ENCODE data around the gene PRKAG2. TPM values are rescaled to one million over a fixed set of nuclear protein-coding genes. Genes with fewer than 3 reads are reported as not detected.

Gene PRKAG2
- total RNA-seq, 1 experiment from 2014 or later: 59.7 TPM

GRCh38 chr7:151591866-151592265 is 285.0 kb downstream of the PRKAG2 start:
- no peak for DNase-seq (ENCODE audit: low spot score)

GRCh38 chr7:151590850-151591771 is 285.8 kb downstream of the PRKAG2 start:
- no peak for DNase-seq (ENCODE audit: low spot score)

- no peak for DNase-seq (ENCODE audit: low spot score)
Observed at GRCh38 chr7:151590071-151590849, 286.7 kb downstream of the PRKAG2 start.

- DNase-seq (ENCODE audit: low spot score): no peak
Observed at GRCh38 chr7:151588982-151589381, 287.9 kb downstream of the PRKAG2 start.

DNA sequence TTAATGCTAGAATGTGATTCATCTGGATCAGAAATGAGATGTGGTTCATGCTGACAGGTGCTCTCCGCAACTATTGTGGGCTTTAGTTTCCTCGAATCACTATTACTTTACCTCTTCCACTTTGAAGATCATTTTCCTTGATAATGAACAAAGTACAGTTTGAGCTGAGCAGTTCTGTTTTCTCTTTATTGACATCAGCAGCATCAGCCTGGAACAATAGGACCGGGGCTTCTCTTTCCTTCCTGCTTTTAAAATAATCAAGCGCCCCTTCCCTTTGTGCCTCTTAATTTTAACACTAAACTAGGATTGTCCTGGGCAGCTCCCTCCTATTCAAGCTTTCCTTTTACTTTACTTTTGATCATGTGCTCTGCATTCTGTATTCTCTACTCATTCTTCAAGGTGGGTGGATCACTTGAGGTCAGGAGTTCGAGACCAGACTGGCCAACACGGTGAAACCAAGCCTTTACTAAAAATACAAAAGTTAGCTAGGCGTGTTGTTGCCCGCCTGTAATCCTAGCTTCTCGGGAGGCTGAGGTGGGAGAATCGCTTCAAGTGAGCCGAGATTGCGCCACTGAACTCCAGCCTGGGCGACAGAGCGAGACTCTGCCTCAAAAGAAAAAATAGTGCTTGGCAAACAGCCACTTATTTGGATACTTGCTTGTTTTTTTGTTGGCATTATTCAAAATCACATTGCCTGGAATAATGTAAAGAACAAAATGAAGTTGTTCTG is 290.2 kb downstream of the PRKAG2 start:
- DNase-seq (ENCODE audit: low spot score): no peak

DNA sequence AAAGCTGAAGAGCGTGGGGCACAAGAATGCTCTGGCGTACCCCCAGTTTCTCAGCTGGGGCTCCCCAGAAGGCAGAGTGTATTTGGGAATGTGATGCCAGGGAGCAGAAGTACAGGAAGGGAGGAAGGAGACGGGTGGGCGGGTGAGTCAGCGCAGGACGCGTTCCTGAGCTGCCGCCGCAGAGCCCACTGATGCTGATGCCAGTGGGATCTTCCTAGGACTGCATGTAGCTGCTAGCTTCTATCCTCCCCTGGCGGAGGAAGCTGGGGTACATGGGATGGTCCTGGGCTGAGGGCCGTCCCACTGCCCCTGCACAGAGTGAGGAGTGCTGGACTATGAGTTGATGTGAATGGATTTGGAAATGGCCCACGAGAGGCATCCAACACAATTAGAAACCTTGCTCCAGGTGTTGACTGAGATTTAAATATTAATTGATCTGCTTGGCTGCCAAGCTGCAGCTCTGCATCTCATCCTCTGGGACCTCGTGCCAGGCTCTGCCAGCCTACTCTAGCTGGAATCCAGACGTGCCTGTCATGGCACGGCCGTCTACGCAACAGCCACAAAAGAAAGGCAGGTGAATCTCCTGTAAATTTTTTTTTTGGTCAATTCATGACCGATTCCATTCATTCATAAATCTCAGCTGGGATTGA is 291.0 kb downstream of the PRKAG2 start:
- DNase-seq (ENCODE audit: low spot score): no peak

GRCh38 chr7:151581741-151582140 is 295.2 kb downstream of the PRKAG2 start:
- no peak for DNase-seq (ENCODE audit: low spot score)

DNA sequence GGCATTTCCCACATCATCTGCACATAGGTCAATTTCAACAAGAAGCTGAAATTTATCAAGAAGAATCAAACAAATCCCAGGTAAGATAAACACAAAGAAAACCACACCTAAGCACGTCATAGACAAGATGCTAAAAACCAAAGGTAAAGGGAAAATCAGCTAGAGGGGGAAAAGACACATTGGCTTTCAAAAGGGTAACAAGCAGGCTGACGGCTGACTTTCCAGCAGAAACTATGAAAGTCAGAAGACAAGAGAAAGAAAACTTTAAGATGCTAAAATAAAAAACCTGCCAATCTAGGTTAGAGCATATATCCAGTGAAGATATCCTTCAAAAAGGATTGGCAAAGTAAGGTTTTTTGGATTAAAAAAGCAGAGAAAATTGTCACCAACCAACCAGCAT is 297.3 kb downstream of the PRKAG2 start:
- DNase-seq (ENCODE audit: low spot score): no peak

GRCh38 chr7:151575410-151575809 is 301.5 kb downstream of the PRKAG2 start:
- DNase-seq (ENCODE audit: low spot score): no peak

DNA sequence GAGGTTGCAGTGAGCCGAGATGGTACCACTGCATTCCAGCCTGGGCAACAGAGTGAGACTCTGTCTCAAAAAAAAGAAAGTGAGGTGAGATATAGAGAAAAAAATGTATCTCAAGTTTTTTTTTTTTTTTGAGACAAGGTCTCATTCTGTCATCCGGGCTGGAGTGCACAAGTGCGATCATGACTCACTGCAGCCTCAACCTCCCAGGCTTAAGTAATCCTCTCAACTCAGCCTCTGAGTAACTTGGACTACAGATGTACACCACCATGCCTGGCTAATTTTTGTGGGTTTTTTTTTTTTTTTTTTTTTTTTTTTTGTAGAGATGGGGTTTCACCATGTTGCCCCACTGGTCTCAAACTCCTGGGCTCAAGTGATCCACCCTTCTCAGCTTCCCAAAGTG is 303.9 kb downstream of the PRKAG2 start:
- DNase-seq (ENCODE audit: low spot score): peak; percentile 79

DNA sequence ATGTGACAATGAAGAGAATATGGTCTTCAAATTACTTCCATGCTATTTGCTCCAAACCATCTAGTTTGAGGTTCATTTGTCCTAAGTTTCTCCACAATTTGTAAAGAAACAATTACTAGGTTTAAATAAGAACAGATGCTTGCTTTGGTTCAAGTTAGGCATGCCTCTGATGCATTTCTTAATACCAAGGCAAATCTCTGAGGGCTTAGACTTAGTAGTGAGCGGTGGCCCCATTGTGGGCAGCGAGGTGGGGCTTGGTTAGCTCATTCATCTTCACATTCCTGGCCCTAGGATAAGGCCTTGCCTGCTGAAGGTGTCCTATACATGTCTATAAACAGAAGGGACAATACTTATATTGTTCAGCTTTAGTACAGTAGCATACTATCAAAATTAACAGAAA is 304.8 kb downstream of the PRKAG2 start:
- DNase-seq (ENCODE audit: low spot score): no peak

DNA sequence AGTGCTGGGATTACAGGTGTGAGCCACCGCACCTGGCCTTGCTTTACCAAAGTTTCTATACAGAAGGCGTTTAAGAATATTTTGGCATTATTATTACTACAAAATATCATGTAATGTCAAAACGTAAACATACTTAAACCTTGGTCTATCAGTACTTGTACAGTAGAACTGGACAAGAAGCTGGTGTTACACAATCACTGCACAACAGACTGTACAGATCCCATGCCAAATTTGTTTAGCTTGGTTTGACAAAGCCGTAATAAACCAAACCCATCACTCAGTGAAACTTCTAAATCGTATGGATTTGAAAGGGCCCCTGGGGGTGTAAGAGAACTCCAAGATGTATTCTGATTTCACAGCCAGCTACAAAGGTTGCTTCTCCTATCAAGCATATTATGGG is 305.4 kb downstream of the PRKAG2 start:
- DNase-seq (ENCODE audit: low spot score): no peak

DNA sequence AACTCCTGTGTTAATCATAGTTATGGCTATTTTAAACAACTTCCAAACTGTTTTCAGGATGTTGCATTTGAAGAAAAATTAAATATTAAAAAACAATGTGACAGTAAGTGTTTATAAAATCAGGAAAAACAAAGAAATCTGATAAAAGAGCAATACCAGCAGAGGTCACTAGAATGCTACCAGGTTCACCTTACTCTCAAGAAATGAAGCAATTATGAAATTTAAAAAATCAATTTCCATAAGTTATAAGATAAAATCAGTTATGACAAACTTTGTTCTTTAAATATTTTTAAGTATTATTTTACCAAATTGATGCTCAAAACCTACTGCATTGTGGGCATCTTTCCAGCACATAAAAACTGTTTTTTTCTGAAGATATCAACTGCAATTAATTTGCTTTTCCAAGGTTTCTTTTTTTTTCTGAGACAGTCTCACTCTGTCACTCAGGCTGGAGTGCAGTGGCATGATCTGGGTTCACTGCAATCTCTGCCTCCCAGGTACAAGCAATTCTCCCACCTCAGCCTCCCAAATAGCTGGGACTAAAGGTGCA is 306.5 kb downstream of the PRKAG2 start:
- DNase-seq (ENCODE audit: low spot score): no peak

DNA sequence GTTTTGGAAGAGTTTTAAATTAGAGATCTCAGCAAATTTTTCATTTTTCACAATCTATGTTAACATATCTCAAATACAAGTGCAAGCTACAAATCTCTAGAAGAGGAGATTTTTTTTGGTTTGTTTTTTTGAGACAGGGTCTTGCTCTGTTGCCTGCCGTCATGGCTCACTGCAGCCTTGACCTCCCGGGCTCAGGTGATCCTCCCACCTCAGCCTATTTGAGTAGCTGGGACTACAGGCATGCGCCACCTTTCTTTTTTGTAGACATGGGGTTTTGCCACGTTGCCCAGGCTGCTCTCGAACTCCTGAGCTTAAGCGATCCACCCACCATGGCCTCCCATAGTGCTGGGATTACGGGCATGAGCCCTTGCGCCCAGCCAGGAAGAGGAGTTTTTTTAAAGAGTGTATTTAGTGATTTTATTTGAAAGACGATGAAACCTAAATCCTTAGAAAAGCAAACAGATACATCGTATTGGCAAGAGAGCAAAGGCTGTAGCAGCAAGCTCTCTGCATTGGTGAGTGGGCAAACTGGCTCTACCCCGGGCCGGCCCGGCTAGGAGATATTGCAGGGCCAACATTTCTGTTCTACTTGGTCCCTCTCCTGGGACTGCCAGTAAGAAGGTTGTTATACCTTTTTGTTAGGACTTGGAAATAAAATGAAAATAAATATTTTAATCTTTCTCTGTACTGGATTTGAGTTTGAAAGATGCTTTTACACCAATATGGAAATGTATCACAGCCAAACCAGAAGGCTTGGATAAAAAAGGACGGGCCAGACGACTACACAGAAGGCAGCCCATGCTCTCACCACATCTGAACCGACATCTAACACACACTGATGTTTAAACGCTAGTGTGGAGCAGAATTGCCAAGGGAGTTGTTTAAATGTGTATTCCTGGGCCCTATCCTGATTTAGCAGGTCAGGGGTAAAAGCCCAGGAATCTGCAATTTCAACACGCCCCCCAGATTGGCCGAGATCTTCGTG is 307.7 kb downstream of the PRKAG2 start:
- no peak for DNase-seq (ENCODE audit: low spot score)

- no peak for DNase-seq (ENCODE audit: low spot score)
Observed at GRCh38 chr7:151566897-151567320, 310.0 kb downstream of the PRKAG2 start.

DNA sequence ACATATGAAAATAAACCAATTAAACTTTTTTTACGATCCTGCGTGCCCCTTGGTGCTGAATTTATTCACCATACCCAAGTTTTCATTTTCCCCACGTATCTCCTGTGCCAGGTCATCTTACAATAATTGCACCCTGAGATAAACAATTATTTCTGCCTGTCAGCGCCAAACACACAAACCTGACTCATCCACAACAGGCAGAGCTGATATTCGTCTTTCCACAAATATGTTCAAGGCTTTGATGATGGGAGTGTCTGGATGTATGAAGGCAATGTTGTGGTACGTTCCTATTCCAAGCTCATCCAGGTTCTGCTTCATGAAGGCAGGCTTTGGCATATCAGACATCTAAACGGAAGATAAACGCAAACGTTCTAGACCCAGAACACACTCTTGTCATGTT is 311.4 kb downstream of the PRKAG2 start:
- peak; percentile 36 for DNase-seq (ENCODE audit: low spot score)

GRCh38 chr7:151560243-151560642 is 316.7 kb downstream of the PRKAG2 start:
- DNase-seq (ENCODE audit: low spot score): no peak

DNA sequence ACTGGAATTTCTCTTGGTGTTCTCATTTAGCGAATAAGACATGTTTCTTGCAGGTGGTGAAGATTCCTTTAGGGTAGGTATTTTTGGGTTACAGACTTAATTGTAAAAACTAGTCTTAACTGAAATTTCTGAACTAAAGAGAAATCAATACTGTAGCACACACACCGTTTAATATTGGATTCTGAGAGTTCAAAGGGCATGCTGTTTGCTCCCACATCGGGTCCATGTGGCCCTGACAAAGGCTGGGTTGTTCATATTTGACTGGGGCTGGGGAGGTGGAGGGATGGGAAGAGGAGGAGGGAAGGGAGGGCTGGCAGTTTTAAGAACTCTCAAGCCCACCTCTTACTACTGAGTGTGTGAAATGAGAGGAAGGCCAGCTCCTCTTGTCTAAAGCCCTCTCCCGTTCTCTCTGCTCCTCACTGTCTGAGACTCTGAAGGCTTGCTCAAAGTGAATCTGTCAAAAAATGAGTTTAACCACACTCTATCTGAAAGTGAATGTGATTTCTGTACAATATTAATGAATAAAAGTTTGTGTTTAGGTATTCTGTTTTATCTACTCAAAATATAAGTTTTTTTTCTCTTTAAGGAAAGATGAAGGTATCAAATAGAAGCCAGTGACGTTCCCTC is 317.2 kb downstream of the PRKAG2 start:
- no peak for DNase-seq (ENCODE audit: low spot score)

DNA sequence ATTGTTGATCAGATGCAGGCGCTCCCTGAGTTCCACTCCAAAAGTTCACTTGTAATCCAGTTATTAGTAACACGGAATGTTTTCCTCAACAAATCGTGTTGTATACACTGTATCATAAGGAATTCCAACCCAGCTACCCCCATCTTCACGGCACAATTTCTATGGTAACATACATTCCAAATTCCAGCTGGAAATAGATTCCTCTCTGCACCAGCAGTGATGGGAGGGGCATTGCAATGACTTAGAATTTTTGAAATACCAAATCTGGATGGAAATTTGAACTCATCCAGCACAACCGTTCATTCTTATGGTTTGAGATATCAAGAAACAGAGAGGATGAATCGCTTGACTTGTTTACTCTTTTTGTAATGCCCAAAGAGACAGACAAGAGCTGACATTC is 318.3 kb downstream of the PRKAG2 start:
- peak; percentile 59 for DNase-seq (ENCODE audit: low spot score)

DNA sequence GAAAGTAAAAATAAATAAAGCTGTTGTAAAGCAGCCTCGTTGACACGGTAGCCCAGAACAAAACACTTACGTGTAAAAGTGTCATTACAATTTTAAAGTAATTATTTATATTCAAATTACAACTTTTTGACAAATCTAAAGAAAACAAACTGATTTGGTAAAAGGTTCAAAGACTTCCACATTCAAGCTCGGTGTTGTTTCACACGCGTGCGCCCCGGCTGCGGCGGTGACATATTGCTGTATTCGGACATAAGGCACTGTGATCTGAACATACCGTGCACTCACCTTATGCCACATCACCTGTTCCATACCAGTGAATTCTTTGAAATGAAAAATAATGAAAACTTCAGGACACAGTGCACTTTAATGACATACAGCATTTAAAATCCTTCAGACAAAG is 320.3 kb downstream of the PRKAG2 start:
- DNase-seq (ENCODE audit: low spot score): no peak

All from A172 (cell line).